Esophagus muscularis mucosa (tissue), 4 donors: ENCODE data around the gene STX18.

Experiments
- CTCF ChIP-seq, 3 experiments: fragments of 200-600 bp in 2 of 3; fragments of 450-650 bp in 1 of 3; sonication (generic) in 2 of 3; IDR thresholded peaks; one replicate each; pipeline ENCODE4 v1.5.1; 2017 to 2019; ENCODE audit warnings: antibody characterized with exemption in 3 of 3, mild to moderate bottlenecking in 2 of 3, moderate library complexity in 1 of 3
- EP300 ChIP-seq: sonication (generic); formaldehyde crosslinking; IDR thresholded peaks from one replicate; pipeline ENCODE4 v1.6.1; 2017; ENCODE audit warnings: antibody characterized with exemption
- POLR2A ChIP-seq: fragments of 450-650 bp; IDR thresholded peaks from one replicate; pipeline ENCODE4 v1.6.1; 2017; ENCODE audit warnings: antibody characterized with exemption, moderate library complexity, mild to moderate bottlenecking, low read depth
- POLR2AphosphoS5 ChIP-seq, 2 donors: sonication (generic); formaldehyde crosslinking; IDR thresholded peaks; one replicate each; pipeline ENCODE4 v1.6.1; 2017; ENCODE audit warnings: antibody characterized with exemption in 2 of 2

GRCh38 chr4:4415806-4416805 is 125.7 kb downstream of the STX18 start:
- TF ChIP-seq CTCF (IDR thresholded peaks at IDR 0.05) (no peak), POLR2A (no peak), EP300 (no peak), POLR2AphosphoS5 (IDR thresholded peaks at IDR 0.05) (no peak)
